Vein endothelial cell (primary cell): ENCODE results near the gene KHDRBS1. TPM values are rescaled to one million over a fixed set of nuclear protein-coding genes. Genes with fewer than 3 reads are reported as not detected.

ENCODE experiments used
- small RNA-seq: library from RNA; depleted of rRNA; stranded (forward); fragments of <200 nt; gene quantifications from one replicate; pipeline ENCODE3, GENCODE V24; 2012
- total RNA-seq: library from RNA; depleted of rRNA; stranded (reverse); fragments of >200 nt; gene quantifications from 2 replicates; pipeline ENCODE4 v1.2.3, GENCODE V29; 2012

Gene KHDRBS1, protein sequence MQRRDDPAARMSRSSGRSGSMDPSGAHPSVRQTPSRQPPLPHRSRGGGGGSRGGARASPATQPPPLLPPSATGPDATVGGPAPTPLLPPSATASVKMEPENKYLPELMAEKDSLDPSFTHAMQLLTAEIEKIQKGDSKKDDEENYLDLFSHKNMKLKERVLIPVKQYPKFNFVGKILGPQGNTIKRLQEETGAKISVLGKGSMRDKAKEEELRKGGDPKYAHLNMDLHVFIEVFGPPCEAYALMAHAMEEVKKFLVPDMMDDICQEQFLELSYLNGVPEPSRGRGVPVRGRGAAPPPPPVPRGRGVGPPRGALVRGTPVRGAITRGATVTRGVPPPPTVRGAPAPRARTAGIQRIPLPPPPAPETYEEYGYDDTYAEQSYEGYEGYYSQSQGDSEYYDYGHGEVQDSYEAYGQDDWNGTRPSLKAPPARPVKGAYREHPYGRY
- 72.8 and 82.4 TPM in 2 replicates for total RNA-seq

DNA sequence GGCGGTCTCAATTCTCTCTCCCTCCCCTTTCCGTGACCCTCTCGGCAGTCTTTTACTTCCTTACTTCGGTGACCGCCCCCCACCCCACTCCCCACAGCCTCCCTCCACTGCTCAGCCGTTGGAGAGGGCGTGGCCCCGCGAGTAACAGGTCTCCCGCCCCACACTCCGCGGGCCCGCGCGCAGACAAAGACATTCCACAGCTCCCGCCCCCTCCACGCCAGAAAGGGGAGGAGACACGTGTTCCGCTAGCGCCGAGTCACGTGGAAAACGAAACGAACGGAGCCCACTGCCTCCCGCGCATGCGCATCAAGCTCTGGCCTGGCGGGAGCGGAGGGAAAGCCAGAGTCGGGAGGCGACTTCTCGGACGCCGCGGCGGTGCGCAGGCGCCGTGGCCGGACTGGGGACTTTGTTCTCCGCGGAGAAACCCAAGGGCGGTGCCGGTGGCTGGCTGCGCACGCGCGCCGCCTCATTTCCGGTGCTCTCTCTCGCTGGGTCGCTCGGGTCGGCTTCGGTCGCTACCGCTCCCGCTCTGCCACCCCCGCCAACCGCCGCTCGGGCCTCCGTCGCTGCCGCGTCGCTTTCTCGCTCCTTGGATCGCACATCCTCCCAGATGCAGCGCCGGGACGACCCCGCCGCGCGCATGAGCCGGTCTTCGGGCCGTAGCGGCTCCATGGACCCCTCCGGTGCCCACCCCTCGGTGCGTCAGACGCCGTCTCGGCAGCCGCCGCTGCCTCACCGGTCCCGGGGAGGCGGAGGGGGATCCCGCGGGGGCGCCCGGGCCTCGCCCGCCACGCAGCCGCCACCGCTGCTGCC, at the start of gene KHDRBS1:
Gene KHDRBS1 (plus strand): TSS at position 483 of the 813 bp plus-strand sequence. CDS start 128 bp downstream, at position 611.

DNA sequence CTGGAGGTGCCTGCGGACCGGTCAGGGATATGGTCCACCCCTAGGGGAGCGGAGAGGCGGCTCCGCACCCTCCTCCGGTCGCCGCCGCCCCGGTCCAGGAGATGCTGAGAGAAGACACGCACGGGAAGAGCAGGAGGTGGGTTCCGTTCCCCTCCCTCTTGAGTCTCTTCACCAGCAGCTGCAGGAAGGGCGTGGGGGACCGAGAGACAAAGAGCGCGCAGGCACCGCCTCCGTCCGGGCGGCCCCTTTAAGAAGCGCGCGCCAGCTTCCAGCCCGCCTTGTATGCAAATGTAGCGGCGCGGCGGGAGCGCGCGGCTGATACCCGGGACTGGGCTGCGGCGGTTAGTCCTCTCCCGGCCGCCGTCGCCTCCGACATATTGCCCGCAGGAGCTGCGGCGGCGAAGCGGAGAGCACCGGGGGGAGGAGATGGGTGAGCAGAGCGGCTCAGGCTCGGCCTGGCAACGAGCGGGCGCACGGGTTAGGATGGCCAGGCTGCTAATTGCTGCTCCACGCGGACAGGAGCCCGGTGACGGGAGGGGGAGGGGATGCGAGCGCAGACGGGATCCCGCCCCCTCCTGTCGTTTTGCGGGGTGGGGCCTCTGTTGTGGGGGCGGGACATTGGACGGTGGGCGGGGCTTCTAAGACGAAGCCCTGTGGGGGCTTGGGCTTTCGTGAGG, 59.1 kb downstream of the KHDRBS1 start, which contains the start of gene TMEM39B:
Gene TMEM39B (plus strand): TSS at position 318 of the 677 bp plus-strand sequence. CDS start 109 bp downstream, at position 427.

Small RNA genes within 50 kb of the gene (small RNA-seq; reads per million reads assigned to genes)
- gene MIR5585 (not detected), gene RF00017 (not detected)

Other genes starting within 250 kb of the KHDRBS1 start
- 0.19 and 0.65 TPM in 2 replicates for gene ADGRB2, start 249.5 kb upstream of the KHDRBS1 start, total RNA-seq
- gene SPOCD1, start 197.8 kb upstream of the KHDRBS1 start, total RNA-seq, result 31.4 and 53.6 TPM in 2 replicates
- gene PTP4A2, start 75.5 kb upstream of the KHDRBS1 start, total RNA-seq, result 234 and 338 TPM in 2 replicates
- 17.6 and 19.3 TPM in 2 replicates for gene TMEM39B, start 59.1 kb downstream of the KHDRBS1 start, total RNA-seq
- gene KPNA6, start 94.2 kb downstream of the KHDRBS1 start, total RNA-seq, result 75.8 and 84.3 TPM in 2 replicates
- 93.1 and 95.1 TPM in 2 replicates for gene TXLNA, start 165.8 kb downstream of the KHDRBS1 start, total RNA-seq
- gene CCDC28B, start 186.7 kb downstream of the KHDRBS1 start, total RNA-seq, result 11.8 and 12.4 TPM in 2 replicates
- gene IQCC, start 191.8 kb downstream of the KHDRBS1 start, total RNA-seq, result 1.3 and 1.8 TPM in 2 replicates
- gene DCDC2B, start 195.2 kb downstream of the KHDRBS1 start, total RNA-seq, result not detected in 2 replicates
- 18.0 and 18.6 TPM in 2 replicates for gene TMEM234, start 208.5 kb downstream of the KHDRBS1 start, total RNA-seq
- 309 and 330 TPM in 2 replicates for gene EIF3I, start 208.5 kb downstream of the KHDRBS1 start, total RNA-seq
- 1.3 and 2.9 TPM in 2 replicates for gene FAM167B, start 233.4 kb downstream of the KHDRBS1 start, total RNA-seq
- not detected in 2 replicates for gene LCK, start 237.4 kb downstream of the KHDRBS1 start, total RNA-seq